ENCODE measurements around the gene CLCN4.

DNA sequence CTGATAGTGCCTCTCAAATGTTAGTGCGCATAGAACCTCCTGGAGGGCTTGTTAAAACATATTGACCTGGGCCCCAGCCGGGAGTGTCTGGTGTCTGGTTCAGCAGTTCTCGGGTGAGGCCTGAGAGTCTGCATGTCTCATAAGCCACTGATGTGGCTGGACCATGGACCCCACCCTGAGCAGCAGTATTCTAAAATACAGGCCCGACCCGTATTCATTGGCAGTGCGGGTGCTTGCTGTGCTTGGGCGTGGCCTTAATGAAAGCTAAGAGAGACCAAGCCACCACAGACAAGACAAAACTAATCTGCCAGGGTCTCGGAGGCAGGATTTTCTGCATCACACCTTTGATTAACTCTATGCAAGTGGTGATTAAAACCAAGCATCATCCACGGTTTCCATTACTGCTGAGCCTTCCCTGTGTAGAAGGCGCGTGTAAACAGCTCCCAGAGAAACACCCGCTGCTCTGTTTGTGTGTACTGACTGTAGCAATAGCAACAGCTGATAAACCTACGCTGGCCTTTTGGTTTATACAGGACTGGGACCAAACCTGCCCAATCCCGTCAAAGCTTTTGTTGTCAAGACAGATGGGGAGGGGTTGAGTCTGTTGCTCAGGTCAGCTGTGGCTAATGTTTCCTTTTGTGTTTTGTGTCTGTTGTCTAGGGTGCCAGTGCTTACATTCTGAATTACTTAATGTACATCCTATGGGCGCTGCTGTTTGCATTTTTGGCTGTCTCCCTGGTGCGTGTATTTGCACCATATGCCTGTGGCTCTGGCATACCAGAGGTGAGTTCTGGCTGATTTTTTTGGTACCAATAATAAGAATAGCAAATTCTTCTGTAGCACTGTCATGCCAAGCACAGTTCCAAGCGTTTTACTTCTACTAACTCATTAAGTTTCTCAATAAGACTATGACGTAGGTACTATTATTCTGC, 40.8 kb downstream of the CLCN4 start:
- TF ChIP-seq CTCF (IDR thresholded peaks at IDR 0.05 in 8 of 11, conservative IDR thresholded peaks at IDR 0.05 in 3 of 11) = no peak
- TF ChIP-seq POLR2A (IDR thresholded peaks at IDR 0.05) = no peak
